ENCODE results near the gene ZCCHC3. TPM values are rescaled to one million over a fixed set of nuclear protein-coding genes. Genes with fewer than 3 reads are reported as not detected.

Gene ZCCHC3
- total RNA-seq, 2 experiments from 2014 or later: 17.8 to 18.0 TPM

DNA sequence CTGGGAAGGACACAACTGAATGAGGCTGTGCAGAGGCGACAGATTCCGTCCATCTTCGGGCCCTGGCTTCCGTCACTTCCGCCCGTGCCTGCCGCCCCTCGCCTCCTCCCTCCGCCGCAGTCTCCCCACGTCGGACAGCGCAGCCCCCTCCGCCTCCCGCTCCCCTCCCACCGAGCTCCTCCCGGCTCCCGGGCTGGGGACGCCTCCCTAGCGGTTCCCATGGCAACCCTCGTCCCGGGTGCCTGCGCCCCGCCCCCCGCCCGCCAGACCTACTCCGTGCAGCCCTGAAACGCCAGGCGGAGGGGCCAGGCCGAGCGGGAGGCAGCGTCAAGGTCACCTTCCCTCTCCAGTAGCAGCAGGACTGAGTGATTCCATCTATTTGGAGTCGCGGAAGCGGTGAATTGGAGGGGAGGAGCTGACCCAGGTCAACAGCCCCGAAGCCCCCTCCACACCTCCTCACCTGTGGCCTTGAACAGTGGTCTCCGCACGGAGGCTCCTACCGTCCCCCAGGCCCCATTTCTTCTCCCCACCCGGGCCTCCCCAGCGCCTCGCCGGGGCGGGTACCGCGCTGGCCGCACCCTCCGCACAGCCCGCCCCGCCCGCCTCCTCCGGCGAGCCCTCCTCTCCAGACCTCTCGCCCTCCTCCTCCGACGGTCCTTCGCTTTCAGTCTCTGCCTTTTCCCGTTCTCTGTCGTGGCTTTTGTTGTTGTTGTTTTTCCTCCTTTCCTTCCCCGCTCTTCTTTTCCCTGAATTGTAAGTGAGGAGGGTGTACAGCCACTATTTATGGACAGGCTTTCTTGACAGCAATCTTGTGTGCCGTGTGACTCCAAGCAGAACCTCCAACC is 50.5 kb downstream of the ZCCHC3 start:
- Mint-ChIP-seq H3K9me3 (peaks cover 2% of the 10 kb centered on the region), H3K27ac (peak overlapping the region; percentile 47), H3K36me3 (ENCODE audit: low read depth) (peaks cover 4% of the 10 kb centered on the region), H3K27me3 (no peaks in the 10 kb centered on the region), H3K4me3 (peak overlapping the region; percentile 79), H3K4me1 (ENCODE audit: low read depth) (peaks cover 12% of the 10 kb centered on the region)
- DNase-seq: peak; percentile 76
- ChIA-PET POLR2A (no interaction called here), CTCF (interaction anchor here (1.2 to 3.6 kb wide), 2 partner anchors 17 to 298 kb away, joined by 3 to 24 read pairs; no protein-coding TSS in a partner anchor)
- peak; percentile 82 for ATAC-seq
- TF ChIP-seq, protein P1, sequence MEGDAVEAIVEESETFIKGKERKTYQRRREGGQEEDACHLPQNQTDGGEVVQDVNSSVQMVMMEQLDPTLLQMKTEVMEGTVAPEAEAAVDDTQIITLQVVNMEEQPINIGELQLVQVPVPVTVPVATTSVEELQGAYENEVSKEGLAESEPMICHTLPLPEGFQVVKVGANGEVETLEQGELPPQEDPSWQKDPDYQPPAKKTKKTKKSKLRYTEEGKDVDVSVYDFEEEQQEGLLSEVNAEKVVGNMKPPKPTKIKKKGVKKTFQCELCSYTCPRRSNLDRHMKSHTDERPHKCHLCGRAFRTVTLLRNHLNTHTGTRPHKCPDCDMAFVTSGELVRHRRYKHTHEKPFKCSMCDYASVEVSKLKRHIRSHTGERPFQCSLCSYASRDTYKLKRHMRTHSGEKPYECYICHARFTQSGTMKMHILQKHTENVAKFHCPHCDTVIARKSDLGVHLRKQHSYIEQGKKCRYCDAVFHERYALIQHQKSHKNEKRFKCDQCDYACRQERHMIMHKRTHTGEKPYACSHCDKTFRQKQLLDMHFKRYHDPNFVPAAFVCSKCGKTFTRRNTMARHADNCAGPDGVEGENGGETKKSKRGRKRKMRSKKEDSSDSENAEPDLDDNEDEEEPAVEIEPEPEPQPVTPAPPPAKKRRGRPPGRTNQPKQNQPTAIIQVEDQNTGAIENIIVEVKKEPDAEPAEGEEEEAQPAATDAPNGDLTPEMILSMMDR (IDR thresholded peaks at IDR 0.05): no peak
- intact Hi-C loops (cut with micrococcal nuclease): no loop called here

DNA sequence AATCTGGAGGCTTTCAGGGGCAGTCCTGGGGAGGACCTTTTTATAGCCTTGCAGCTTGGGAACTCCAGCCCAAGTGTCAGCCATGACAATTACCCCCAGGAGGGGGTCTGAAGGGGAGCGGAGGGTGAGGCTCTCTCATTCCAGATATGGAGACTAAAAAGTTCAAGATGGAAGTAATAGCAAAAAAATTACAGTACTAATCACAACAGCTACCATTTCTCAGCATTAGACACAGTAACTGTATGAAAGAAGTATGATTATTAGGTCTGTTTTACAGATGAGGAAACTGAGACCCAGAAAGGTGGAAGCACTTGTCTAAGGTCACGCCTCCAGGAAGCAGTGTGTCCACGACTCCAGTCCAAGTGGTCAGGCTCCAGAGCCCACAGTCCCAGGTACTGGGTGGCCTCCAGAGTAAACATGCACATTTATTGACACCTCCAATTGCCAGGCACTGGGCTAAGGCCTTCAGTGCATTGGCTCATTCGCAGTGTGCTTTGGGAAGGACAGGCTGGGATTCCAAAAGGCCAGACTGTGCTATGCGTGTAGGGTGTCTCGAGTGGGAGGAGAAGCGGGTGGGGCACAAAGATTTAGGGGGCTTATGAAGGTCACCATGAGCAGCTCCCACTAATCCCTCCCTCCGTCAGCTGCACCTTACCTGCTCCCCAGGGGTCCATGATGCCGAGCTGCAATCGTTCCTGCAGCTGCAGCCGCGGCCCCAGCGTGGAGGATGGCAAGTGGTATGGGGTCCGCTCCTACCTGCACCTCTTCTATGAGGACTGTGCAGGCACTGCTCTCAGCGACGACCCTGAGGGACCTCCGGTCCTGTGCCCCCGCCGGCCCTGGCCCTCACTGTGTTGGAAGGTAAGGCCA is 51.8 kb downstream of the ZCCHC3 start:
- DNase-seq: no peak
- intact Hi-C loops (cut with micrococcal nuclease): no loop called here
- H3K36me3 Mint-ChIP-seq (ENCODE audit: low read depth): peaks cover 2% of the 10 kb centered on the region
- no peak overlapping the region for H3K27ac Mint-ChIP-seq
- ATAC-seq: no peak
- no peaks in the 10 kb centered on the region for H3K9me3 Mint-ChIP-seq
- ChIA-PET CTCF (interaction anchor here (1.0 kb wide), 1 partner anchor 11 kb away, joined by 3 read pairs; no protein-coding TSS in a partner anchor), POLR2A (interaction anchor here (0.6 to 0.7 kb wide), 2 partner anchors 13 to 1175 kb away, joined by 3 read pairs; no protein-coding TSS in a partner anchor)
- peaks cover 12% of the 10 kb centered on the region for H3K4me1 Mint-ChIP-seq (ENCODE audit: low read depth)
- no peaks in the 10 kb centered on the region for H3K27me3 Mint-ChIP-seq
- H3K4me3 Mint-ChIP-seq: no peak overlapping the region
- TF ChIP-seq, protein P1 (IDR thresholded peaks at IDR 0.05): no peak

Other genes with a start within 250 kb of the ZCCHC3 start
- not detected for gene DEFB125, start 209.9 kb upstream of the ZCCHC3 start, total RNA-seq
- not detected for gene DEFB126, start 155.0 kb upstream of the ZCCHC3 start, total RNA-seq
- not detected for gene DEFB127, start 140.1 kb upstream of the ZCCHC3 start, total RNA-seq
- not detected for gene DEFB128, start 107.9 kb upstream of the ZCCHC3 start, total RNA-seq
- gene DEFB129, start 70.3 kb upstream of the ZCCHC3 start, total RNA-seq: not detected
- gene DEFB132, start 39.8 kb upstream of the ZCCHC3 start, total RNA-seq: not detected
- gene C20orf96, start 6.8 kb upstream of the ZCCHC3 start, total RNA-seq: 1 to 10 TPM; 7.1 to 7.4 TPM
- 10 to 100 TPM; 12.8 to 13.0 TPM for gene SOX12, start 28.0 kb downstream of the ZCCHC3 start, total RNA-seq
- 1 to 10 TPM; 8.0 to 8.7 TPM for gene NRSN2, start 49.5 kb downstream of the ZCCHC3 start, total RNA-seq
- 10 to 100 TPM; 59.5 to 62.5 TPM for gene TRIB3, start 83.2 kb downstream of the ZCCHC3 start, total RNA-seq
- gene RBCK1, start 110.7 kb downstream of the ZCCHC3 start, total RNA-seq: 100 to 1,000 TPM; 122 to 130 TPM
- gene TBC1D20, start 165.0 kb downstream of the ZCCHC3 start, total RNA-seq: 10 to 100 TPM; 22.2 to 23.8 TPM
- 100 to 1,000 TPM; 169 to 174 TPM for gene CSNK2A1, start 246.2 kb downstream of the ZCCHC3 start, total RNA-seq

Data from activated CD8-positive, alpha-beta T cell treated with anti-CD3 and anti-CD28 coated beads for 36 hours (primary cell).